Caco-2 (cell line): ENCODE results near the gene EVL. TPM values are rescaled to one million over a fixed set of nuclear protein-coding genes. Genes with fewer than 3 reads are reported as not detected.

Source experiments
- BruUV-seq: library from RNA; stranded (reverse); fragments of 400-500 nt; replicated peaks from 2 replicates; lab custom pipeline; 2021; lab: Mats Ljungman, UMichigan
- CTCF ChIA-PET: fragments of 300-600 bp; sonication (Branson Sonifier 250); formaldehyde crosslinking; loops from one replicate; lab custom pipeline; 2022; ENCODE audit warnings: antibody characterized with exemption; lab: Charles Lee
- POLR2A ChIA-PET: fragments of 300-600 bp; sonication (Branson Sonifier 250); formaldehyde crosslinking; loops from one replicate; lab custom pipeline; 2022; ENCODE audit warnings: antibody characterized with exemption; lab: Charles Lee
- DNase-seq, 2 experiments: peaks; one replicate each; pipeline versions ENCODE4 v3.0.0 to v3.0.0-alpha.2; 2020 to 2022
- H3K27me3 ChIP-seq: replicated peaks from 2 replicates; pipeline ENCODE4 v1.6.0; 2011; ENCODE audit warnings: low read length; ENCODE audit not compliant: control insufficient read depth, insufficient read depth
- H3K36me3 ChIP-seq: 2 replicates; pipeline ENCODE4 v1.5.1; 2011; ENCODE audit warnings: low read length; ENCODE audit not compliant: control insufficient read depth, insufficient read depth
- H3K4me1 ChIP-seq: fragments of 250-450 bp; sonication (Bioruptor Pico); 2 replicates; pipeline ENCODE4 v1.5.1; 2020; ENCODE audit warnings: mild to moderate bottlenecking
- H3K4me3 ChIP-seq: 2 replicates; pipeline ENCODE4 v1.5.1; 2011; ENCODE audit warnings: low read depth, mild to moderate bottlenecking, control low read depth, low read length
- H3K9me3 ChIP-seq: fragments of 250-450 bp; sonication (Bioruptor Pico); 2 replicates; pipeline ENCODE4 v1.5.1; 2020; ENCODE audit warnings: mild to moderate bottlenecking, moderate library complexity
- H3K27ac Mint-ChIP-seq: one replicate; pipeline ENCODE4 v1.8.0; 2022; ENCODE audit warnings: mixed read lengths; ENCODE audit not compliant: unreplicated experiment
- H3K27me3 Mint-ChIP-seq: one replicate; pipeline ENCODE4 v1.8.0; 2022; ENCODE audit warnings: mixed read lengths; ENCODE audit not compliant: insufficient read depth, unreplicated experiment
- H3K36me3 Mint-ChIP-seq: one replicate; pipeline ENCODE4 v1.8.0; 2022; ENCODE audit warnings: mild to moderate bottlenecking, mixed read lengths; ENCODE audit not compliant: insufficient read depth, unreplicated experiment
- H3K4me1 Mint-ChIP-seq: one replicate; pipeline ENCODE4 v1.8.0; 2022; ENCODE audit warnings: low read depth, mixed read lengths; ENCODE audit not compliant: unreplicated experiment
- H3K4me3 Mint-ChIP-seq: one replicate; pipeline ENCODE4 v1.8.0; 2022; ENCODE audit warnings: mild to moderate bottlenecking, moderate library complexity, mixed read lengths; ENCODE audit not compliant: unreplicated experiment
- H3K9me3 Mint-ChIP-seq: one replicate; pipeline ENCODE4 v1.8.0; 2022; ENCODE audit warnings: mixed read lengths; ENCODE audit not compliant: unreplicated experiment
- intact Hi-C: fragments of 100-400 bp; cut with micrococcal nuclease; formaldehyde crosslinking; loops from one replicate; pipeline ENCODE4 v1.10.0; 2022; ENCODE audit not compliant: unreplicated experiment
- total RNA-seq: library from RNA; stranded (reverse); gene quantifications from 2 replicates; pipeline ENCODE4 v1.2.3, GENCODE V29; 2022
- TF ChIP-seq, protein P1 (sequence below), 2 experiments: fragments of 200-600 bp in 1 of 2; IDR thresholded peaks; 1 replicate in 1 of 2; 2 replicates in 1 of 2; pipeline versions ENCODE4 v1.5.1 to v1.8.0; 2011 to 2022; ENCODE audit warnings: antibody characterized with exemption in 1 of 2, control low read depth in 1 of 2, inconsistent platforms in 1 of 2, low read depth in 1 of 2, low read length in 1 of 2, mild to moderate bottlenecking in 1 of 2, moderate library complexity in 1 of 2; ENCODE audit not compliant: insufficient read depth in 1 of 2, severe bottlenecking in 1 of 2, unreplicated experiment in 1 of 2

The EVL gene
- total RNA-seq, 1 experiment from 2014 or later: 14.2 TPM

DNA sequence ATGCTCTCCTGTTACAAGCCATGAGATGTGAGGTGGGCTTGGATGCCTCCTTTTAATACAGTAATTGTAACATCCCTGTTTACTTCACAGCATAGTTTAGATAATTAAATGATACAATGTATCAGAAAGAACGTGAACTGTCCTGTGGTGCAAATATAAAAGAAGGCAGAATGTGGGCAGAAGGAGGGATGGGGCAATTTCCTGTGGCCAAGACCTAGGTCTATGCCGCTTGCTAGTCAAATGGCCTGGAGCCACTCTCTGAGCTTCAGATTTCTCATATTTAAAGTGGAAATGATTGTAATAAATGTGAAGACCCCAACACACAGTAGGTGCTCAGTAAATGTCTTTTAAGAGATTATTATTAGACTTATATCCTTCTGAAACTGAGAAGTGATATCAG, 24.0 kb upstream of the EVL start:
- Histone ChIP-seq H3K9me3 (no peaks in the 10 kb centered on the region), H3K36me3 (no peaks in the 10 kb centered on the region)

DNA sequence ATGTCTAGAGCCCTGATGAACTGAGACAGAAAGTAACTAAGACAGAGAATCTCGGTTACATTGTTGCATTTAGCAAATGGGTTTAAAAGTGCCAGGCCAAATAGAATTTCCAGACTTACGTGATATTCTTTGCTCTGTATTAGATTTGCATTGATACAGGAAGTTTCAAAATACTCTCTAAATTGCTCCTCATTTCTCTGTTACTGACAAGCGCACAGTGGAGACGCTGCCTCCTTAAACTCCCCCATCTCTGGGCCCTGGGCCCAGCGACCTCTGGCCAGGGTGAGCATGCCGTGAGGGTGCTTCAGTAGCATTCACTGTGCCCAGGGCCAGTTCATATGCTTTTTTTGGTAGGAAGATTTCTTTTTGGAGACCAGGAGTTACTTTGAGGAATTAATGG, 22.9 kb upstream of the EVL start:
- CTCF ChIA-PET: no interaction called here
- no peak for DNase-seq
- intact Hi-C loops: no loop called here

More for the DNA sequence above, 24.0 kb upstream of the EVL start:
- CTCF ChIA-PET: interaction anchor here (0.6 to 1.3 kb wide), 2 partner anchors 67 to 91 kb away, joined by 3 read pairs; no protein-coding TSS in a partner anchor
- Histone ChIP-seq H3K4me1 (no peaks in the 10 kb centered on the region), H3K27me3 (no peaks in the 10 kb centered on the region), H3K4me3 (no peak overlapping the region)
- Mint-ChIP-seq H3K4me1 (no peaks in the 10 kb centered on the region), H3K27me3 (no peaks in the 10 kb centered on the region), H3K27ac (no peak overlapping the region), H3K4me3 (no peak overlapping the region), H3K9me3 (no peaks in the 10 kb centered on the region), H3K36me3 (no peaks in the 10 kb centered on the region)
- TF ChIP-seq, protein P1, sequence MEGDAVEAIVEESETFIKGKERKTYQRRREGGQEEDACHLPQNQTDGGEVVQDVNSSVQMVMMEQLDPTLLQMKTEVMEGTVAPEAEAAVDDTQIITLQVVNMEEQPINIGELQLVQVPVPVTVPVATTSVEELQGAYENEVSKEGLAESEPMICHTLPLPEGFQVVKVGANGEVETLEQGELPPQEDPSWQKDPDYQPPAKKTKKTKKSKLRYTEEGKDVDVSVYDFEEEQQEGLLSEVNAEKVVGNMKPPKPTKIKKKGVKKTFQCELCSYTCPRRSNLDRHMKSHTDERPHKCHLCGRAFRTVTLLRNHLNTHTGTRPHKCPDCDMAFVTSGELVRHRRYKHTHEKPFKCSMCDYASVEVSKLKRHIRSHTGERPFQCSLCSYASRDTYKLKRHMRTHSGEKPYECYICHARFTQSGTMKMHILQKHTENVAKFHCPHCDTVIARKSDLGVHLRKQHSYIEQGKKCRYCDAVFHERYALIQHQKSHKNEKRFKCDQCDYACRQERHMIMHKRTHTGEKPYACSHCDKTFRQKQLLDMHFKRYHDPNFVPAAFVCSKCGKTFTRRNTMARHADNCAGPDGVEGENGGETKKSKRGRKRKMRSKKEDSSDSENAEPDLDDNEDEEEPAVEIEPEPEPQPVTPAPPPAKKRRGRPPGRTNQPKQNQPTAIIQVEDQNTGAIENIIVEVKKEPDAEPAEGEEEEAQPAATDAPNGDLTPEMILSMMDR (IDR thresholded peaks at IDR 0.05; ENCODE audit: insufficient read depth in 1 of 2, low read depth in 1 of 2, low read length in 1 of 2, severe bottlenecking in 1 of 2, unreplicated experiment in 1 of 2): no peak
- POLR2A ChIA-PET: no interaction called here
- intact Hi-C loops: no loop called here
- BruUV-seq: no TSS peak
- DNase-seq: no peak

DNA sequence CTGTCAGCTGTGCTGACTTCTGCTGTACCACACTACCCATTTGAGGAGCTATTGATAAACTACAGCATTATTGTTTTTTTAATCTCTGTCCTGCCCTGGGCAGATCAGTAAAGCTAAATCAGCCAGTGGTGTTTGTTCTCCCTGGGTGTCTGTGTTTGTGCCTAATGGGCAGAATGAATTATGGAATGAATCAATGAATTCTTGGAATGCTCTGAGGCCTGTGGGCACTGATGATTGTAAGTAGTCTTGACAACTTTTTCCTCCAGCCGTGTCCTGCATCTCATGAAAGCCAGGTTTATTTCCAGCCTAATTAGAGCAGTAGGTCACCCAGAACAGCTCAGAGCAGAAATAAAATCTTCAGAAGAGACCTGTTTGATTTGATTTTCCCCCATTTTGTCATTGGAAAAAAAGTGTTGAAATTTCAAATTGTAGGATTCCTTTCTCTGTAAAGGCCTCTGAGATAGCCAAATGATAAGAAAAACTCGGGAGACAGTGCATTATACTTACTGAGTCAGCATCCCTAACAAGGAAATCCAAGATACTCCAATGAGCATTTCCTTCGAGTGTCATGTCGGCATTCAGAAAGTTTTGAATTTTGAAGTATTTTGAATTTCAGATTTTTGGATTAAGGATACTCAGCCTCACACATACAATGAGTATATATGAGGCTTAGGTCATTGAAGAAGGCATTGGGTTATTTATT, 19.4 kb upstream of the EVL start:
- Histone ChIP-seq H3K9me3 (no peaks in the 10 kb centered on the region), H3K4me3 (no peak overlapping the region), H3K36me3 (no peaks in the 10 kb centered on the region), H3K27me3 (no peaks in the 10 kb centered on the region), H3K4me1 (no peaks in the 10 kb centered on the region)
- BruUV-seq: no TSS peak
- no peaks in the 10 kb centered on the region for H3K36me3 Mint-ChIP-seq
- TF ChIP-seq, protein P1 (IDR thresholded peaks at IDR 0.05; ENCODE audit: insufficient read depth in 1 of 2, low read depth in 1 of 2, low read length in 1 of 2, severe bottlenecking in 1 of 2, unreplicated experiment in 1 of 2): no peak
- H3K9me3 Mint-ChIP-seq: no peaks in the 10 kb centered on the region
- H3K27me3 Mint-ChIP-seq: no peaks in the 10 kb centered on the region
- ChIA-PET POLR2A (no interaction called here), CTCF (no interaction called here)
- H3K27ac Mint-ChIP-seq: no peak overlapping the region
- DNase-seq: no peak
- H3K4me3 Mint-ChIP-seq: no peak overlapping the region
- H3K4me1 Mint-ChIP-seq: no peaks in the 10 kb centered on the region
- intact Hi-C loops: no loop called here

More for the DNA sequence above, 22.9 kb upstream of the EVL start:
- no peak overlapping the region for H3K27ac Mint-ChIP-seq
- H3K4me1 Mint-ChIP-seq: no peaks in the 10 kb centered on the region
- H3K4me3 ChIP-seq: no peak overlapping the region
- H3K27me3 Mint-ChIP-seq: no peaks in the 10 kb centered on the region
- H3K36me3 Mint-ChIP-seq: no peaks in the 10 kb centered on the region
- H3K9me3 Mint-ChIP-seq: no peaks in the 10 kb centered on the region
- no peaks in the 10 kb centered on the region for H3K27me3 ChIP-seq
- BruUV-seq: no TSS peak
- TF ChIP-seq, protein P1 (IDR thresholded peaks at IDR 0.05; ENCODE audit: insufficient read depth in 1 of 2, low read depth in 1 of 2, low read length in 1 of 2, severe bottlenecking in 1 of 2, unreplicated experiment in 1 of 2): no peak
- POLR2A ChIA-PET: no interaction called here
- H3K36me3 ChIP-seq: no peaks in the 10 kb centered on the region
- no peaks in the 10 kb centered on the region for H3K9me3 ChIP-seq
- H3K4me3 Mint-ChIP-seq: no peak overlapping the region
- H3K4me1 ChIP-seq: no peaks in the 10 kb centered on the region
